OCI-LY3 (cell line): ENCODE results near the gene PSMD5.

Experiments
- CTCF ChIP-seq: fragments of 200-600, 300-600 bp; sonication (generic); IDR thresholded peaks from 2 replicates; pipeline ENCODE4 v1.5.1; 2014; ENCODE audit warnings: antibody characterized with exemption, low read length, low read depth
- EZH2phosphoT487 ChIP-seq: fragments of 200-600 bp; shearing (Covaris generic); IDR thresholded peaks from 2 replicates; pipeline ENCODE4 v1.6.1; 2018; ENCODE audit warnings: antibody characterized with exemption, mixed run types, low read depth

GRCh38 chr9:120846251-120846889 is 3.6 kb upstream of the PSMD5 start:
- TF ChIP-seq CTCF = no peak
- no peak for TF ChIP-seq EZH2phosphoT487
